ENCODE results near the gene ELMO1. TPM values are rescaled to one million over a fixed set of nuclear protein-coding genes. Genes with fewer than 3 reads are reported as not detected.

Gene ELMO1
- total RNA-seq, 1 donor: under 0.01 TPM

GRCh38 chr7:37435156-37435855, 13.4 kb downstream of the ELMO1 start:
- DNase-seq (ENCODE audit: low read depth): no peak
- H3K4me3 ChIP-seq (ENCODE audit: low read depth, low read length): no peak overlapping the region
- TF ChIP-seq CTCF (IDR thresholded peaks at IDR 0.05; ENCODE audit: insufficient read depth, low read depth, low read length): no peak

- DNase-seq (ENCODE audit: low read depth): no peak
- TF ChIP-seq CTCF (IDR thresholded peaks at IDR 0.05; ENCODE audit: insufficient read depth, low read depth, low read length): no peak
- H3K4me3 ChIP-seq (ENCODE audit: low read depth, low read length): no peak overlapping the region
Measured at GRCh38 chr7:37434529-37434928, 14.1 kb downstream of the ELMO1 start.

- no peak overlapping the region for H3K4me3 ChIP-seq (ENCODE audit: low read depth, low read length)
Measured at GRCh38 chr7:37433166-37433565, 15.5 kb downstream of the ELMO1 start.

GRCh38 chr7:37432281-37432920, 16.3 kb downstream of the ELMO1 start:
- no peak for TF ChIP-seq CTCF (IDR thresholded peaks at IDR 0.05; ENCODE audit: insufficient read depth, low read depth, low read length)

More at GRCh38 chr7:37433166-37433565, 15.5 kb downstream of the ELMO1 start:
- TF ChIP-seq CTCF (IDR thresholded peaks at IDR 0.05; ENCODE audit: insufficient read depth, low read depth, low read length): no peak
- no peak for DNase-seq (ENCODE audit: low read depth)

GRCh38 chr7:37431413-37431812, 17.3 kb downstream of the ELMO1 start:
- no peak for DNase-seq (ENCODE audit: low read depth)
- no peak for TF ChIP-seq CTCF (IDR thresholded peaks at IDR 0.05; ENCODE audit: insufficient read depth, low read depth, low read length)

More at GRCh38 chr7:37432281-37432920, 16.3 kb downstream of the ELMO1 start:
- H3K4me3 ChIP-seq (ENCODE audit: low read depth, low read length): no peak overlapping the region
- DNase-seq (ENCODE audit: low read depth): no peak

GRCh38 chr7:37430640-37431039, 18.0 kb downstream of the ELMO1 start:
- no peak for DNase-seq (ENCODE audit: low read depth)
- no peak overlapping the region for H3K4me3 ChIP-seq (ENCODE audit: low read depth, low read length)
- no peak for TF ChIP-seq CTCF (IDR thresholded peaks at IDR 0.05; ENCODE audit: insufficient read depth, low read depth, low read length)

More at GRCh38 chr7:37431413-37431812, 17.3 kb downstream of the ELMO1 start:
- no peak overlapping the region for H3K4me3 ChIP-seq (ENCODE audit: low read depth, low read length)

All from fibroblast of villous mesenchyme (primary cell).